OCI-LY7 (cell line): ENCODE results near the gene EEF2K.

Experiments
- CTCF ChIP-seq: fragments of 200-600 bp; sonication (generic); conservative IDR thresholded peaks from 2 replicates; pipeline ENCODE4 v1.5.1; 2014; ENCODE audit warnings: mild to moderate bottlenecking, antibody characterized with exemption, low read length, moderate library complexity, mixed read lengths
- EZH2phosphoT487 ChIP-seq: fragments of 200-600 bp; sonication (generic); IDR thresholded peaks from 2 replicates; pipeline ENCODE4 v1.6.1; 2018; ENCODE audit warnings: low read depth, borderline replicate concordance, mild to moderate bottlenecking, mixed run types, antibody characterized with exemption, low read length, moderate library complexity, mixed read lengths

- no peak for TF ChIP-seq CTCF
- no peak for TF ChIP-seq EZH2phosphoT487
These were observed 68.8 kb downstream of the EEF2K start for GRCh38 chr16:22274916-22275315.
